Fibroblast of skin of left quadriceps (primary cell): Measurements from ENCODE around the gene C17orf100.
"Not testable (repeated sequence)": the region's sequence is repeated elsewhere in the genome, so short reads cannot be mapped to it uniquely, and the experiment has no call there.

ENCODE experiments used
- DNase-seq, 2 experiments: peaks; one replicate each; pipeline ENCODE4 v3.0.0-alpha.2; 2013; ENCODE audit warnings: low read depth in 2 of 2

C17orf100 gene

DNA sequence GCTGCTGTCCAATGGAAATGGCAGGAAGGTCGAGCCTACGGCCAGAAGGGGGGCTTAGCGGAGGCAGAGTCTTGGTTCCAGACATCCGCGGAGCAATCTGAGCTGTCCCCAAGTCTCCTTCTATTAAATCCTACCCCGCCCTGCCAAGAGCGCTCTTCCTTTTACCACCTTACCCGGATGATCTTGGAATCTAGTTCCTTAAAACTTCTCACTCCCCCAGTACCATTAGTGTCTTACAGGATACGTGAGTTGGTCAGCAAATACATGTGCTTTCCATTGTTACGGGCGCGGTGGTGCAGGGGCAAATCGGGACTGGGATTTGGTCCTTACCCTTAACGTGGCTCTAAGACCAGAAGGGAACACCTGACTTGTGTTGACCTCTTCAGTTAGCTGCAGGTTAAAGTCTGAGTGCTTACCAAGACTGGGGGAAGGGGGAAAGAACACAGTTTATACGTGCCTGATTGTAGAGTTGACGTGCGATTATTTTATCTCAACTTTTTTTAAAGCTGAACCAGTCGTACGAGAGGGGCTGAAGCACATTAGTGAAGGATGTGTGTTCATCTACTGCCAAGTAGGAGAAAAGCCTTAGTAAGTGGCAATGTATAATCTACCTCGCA lies 10.2 kb upstream of the C17orf100 start:
- DNase-seq = no peak

DNA sequence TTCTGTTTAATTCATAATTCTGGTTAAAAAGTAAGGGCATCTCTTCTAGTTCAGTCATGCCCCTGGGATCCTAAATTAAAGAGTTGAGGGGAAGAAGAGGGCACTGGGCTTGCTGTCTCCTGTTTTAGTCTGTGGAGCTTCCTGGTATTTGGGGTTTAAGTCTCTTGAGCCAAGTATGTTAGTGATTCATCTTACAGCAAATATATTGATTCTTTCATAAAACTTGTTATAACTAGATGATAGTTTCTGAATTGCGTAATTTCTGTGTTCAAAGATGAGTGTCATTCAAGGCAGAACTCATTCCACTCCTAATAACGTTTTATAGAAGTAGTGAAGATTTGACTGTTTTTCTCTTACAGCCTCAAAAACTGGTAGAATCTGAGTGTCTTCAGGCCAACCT lies 9.0 kb upstream of the C17orf100 start:
- no peak for DNase-seq

DNA sequence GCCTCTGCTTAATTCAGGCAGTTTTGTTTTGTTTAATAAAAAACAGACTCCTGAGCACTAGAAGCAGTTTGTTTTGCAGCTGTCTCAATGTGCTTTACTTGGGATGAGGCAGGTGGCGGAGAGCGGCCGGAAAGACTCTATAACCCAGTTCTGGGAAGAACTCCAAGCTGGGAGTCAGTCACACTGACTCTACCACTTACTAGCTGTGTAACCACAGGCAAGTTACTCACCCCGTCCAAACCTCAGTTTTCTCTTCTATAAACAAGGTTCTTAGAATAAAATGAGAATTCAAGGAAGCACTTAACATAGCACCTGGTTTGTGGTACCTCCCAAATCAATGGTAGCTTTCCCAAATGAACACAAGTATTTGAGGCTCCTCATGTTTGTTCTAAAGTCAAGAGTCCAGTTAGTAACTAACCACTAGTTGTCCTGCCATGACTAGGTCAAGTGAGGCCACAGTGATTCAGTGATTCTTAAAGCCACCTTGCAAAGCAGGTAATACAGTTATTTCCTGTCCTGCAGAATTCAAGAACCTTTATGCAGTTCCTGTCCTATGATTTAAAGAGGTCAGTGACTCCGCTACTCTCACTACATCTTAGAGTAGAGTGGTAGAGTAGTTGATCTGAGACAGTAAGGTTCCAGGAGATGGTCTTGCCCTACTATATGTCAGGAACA lies 8.0 kb upstream of the C17orf100 start:
- peak; percentile 52 to 54 for DNase-seq

DNA sequence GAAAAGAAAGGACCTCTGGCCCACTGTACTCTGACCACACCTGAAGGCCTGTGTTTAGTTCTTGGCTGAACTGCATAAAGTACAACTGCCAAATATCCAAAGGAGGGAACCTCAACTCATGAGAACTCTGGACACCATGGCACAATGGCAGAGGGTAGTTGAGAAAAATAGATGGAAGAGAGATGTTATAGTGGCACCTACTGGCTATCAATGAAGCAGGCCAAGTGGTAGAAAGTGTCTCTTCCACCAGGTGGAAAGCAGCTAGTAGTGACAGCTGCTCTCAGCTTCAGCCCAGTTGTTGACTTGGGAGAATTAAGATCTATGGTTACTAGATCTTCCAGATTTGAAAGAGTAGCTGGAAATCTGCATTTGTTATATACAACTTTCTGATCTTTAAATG lies 3.4 kb upstream of the C17orf100 start:
- DNase-seq = no peak

DNA sequence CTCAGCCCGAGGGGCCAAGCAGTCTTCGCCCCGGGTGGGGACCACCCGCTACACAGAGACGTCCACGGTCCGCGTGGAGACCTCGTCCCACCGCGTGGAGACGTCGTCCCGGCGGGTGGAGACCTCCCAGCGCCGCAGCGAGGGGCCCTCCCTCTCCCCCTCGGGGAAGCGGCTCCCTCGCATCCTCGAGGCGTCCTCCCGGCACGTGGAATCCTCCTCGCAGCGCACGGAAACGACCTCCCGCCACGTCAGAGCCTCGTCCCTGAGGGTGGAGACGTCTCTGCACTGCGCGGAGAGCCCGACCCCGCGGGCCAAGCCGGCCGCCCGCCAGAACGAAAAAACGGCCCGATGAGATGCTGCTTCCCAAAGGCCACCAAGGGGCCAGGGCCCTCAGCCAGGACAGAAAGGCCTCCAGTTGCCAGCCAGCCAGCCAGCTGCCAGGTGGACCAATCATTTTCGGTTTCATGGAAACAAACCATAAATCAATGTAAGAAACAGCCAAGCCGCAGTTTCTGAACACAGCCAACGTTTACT lies 424 bp downstream of the C17orf100 start:
- no peak for DNase-seq

DNA sequence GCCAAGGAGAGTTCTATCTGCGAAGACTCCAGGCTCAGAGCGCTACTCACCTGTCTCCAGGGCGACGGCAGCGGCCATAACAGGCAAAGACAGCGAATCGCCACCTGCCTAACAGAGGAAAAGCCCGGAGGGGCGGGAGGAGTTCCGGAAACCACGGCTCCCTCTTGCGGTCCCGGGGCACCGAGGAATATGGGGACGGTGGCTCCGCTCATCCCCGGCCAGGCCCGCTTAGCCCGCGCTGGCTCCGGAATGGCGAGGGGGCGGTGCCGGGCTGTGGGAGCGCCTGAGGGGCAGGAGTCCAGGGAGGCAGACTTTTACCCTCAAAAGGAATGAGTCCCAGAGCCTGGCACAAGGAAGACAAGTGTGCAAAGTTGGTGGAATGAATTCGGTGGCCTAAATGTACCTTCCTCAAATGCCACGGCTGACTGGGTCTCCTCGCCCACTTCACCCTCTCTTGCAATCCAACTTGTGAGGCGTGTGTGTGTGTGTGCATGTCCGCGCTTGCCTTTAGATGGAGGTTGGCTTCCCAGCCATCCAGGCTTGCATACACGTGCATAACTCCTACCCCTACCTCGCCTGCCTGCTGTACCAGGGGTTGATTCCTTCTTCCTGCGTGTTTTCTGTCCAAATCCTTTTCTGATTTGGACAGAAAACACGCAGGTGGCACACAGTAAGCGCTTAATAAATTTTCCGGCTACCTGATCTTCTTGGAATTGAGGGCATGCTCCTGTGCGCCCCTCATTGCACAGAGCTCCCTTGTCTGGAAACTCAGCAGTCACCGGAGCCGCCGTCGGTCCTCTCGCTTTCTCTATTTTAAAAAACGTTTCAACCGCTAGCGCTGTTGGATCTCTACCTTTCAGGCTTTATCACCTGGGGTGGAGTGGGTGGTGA lies 3.5 kb downstream of the C17orf100 start:
- no peak for DNase-seq

DNA sequence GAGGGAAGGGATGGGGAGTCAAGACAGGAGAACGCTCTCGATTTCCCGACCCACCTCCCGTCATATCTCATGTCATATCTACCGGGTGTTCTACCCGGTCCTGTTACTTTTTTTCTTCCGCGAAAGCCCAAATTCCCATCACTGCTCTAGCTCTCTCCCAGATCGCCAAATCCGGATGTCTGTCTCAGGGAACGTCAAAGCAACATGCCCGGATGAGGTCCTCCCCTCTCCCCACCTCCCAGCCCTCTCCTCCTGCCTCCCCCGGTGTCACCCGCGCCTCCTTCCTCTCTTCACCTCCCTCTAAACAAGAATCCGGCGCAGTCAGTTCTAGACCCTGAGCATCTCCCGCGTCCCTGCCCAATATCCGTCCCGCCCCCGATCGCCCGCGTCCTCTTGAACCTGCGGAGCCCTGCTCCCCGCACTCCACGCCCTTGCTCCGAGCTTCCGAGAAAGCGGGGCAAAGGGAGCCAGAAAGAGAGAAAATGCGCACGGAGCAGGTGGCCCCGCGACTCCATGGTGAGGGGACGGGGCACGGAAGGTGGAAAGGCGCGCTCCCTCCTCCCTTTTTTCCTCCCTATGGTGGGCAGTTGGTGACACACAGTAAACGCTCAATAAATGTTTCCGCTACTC lies 4.3 kb downstream of the C17orf100 start:
- not testable (repeated sequence) for DNase-seq

DNA sequence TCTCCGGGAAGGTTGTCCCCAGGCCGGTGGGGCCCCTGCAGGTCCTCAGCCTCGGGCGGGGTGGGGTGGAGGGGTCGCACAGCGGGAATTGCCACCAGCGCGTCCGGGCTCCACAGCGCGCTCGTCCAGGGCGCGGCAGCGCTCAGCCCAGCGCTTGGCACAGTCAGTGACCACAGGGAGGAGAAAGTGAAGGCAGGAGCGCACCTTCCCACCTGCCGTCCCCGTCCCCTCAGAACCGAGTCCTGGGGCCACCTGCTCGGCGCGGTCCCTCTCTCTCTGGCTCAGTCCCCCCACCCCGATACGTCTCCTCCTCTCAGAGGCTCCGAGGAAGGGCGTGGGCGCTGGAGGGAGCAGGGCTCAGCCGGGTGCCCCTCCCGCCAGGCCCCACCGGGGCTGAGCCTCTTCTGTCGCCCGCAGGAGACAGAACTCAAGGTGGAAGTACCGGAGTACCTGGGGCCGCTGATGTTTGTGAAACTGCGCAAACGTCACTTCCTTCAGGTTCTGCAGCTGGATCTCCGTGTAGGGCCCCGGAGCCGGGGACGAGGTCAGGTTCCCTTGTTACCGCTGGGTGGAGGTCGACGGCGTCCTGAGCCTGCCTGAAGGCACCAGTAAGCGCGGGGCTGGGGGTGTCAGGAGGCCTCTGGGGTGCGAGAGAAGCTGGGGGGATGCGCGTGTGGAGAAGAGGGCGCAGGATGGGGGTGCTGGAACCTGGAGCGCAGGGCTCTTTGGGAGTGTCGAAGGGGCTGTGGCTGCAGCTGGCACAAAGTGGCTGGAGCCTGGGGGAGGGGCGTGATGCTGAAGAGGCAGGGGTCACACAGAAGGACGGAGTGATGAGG lies 5.5 kb downstream of the C17orf100 start:
- DNase-seq = not testable (repeated sequence)

DNA sequence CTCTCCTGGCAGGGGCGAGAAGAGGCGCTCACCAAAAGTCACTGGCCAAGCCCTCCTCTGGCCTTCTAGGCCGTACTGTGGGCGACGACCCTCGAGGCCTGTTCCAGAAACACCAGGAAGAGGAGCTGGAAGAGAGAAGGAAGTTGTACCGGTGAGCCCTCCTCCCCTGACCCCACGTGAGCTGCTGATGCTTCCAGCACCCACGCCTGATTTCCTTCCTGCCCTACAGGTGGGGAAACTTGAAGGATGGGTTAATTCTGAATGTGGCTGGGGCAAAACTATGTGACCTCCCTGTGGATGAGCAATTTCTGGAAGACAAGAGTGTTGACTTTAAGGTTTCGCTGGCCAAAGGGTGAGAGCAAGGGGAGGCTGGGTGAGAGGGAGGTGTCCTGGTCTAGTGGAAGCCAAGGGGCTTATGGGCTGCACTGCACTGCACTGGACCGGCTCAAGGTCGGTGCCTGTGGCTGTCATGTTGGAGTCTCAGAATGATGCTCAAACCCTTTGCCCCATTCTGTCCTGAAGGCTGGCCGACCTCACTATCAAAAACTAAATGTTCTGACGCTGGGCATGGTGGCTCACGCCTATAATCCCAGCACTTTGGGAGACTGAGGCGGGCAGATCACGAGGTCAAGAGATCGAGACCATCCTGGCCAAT lies 6.2 kb downstream of the C17orf100 start:
- no peak for DNase-seq

DNA sequence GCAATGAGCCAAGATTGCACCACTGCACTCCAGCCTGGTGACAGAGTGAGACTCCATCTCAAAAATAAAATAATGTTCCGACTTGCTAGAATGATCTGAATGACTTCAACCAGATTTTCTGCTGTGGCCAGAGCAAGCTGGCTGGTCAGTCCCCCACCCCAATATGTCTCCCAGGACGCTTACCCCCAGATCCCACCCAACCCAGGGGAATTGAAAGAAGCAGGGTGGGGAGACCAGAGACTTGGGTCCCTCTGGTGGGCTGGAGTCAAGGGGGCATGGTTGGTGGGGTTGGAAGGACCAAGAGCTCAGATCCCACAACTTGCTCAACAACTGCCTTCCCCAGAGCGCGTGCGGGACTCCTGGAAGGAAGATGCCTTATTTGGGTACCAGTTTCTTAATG lies 6.8 kb downstream of the C17orf100 start:
- not testable (repeated sequence) for DNase-seq

DNA sequence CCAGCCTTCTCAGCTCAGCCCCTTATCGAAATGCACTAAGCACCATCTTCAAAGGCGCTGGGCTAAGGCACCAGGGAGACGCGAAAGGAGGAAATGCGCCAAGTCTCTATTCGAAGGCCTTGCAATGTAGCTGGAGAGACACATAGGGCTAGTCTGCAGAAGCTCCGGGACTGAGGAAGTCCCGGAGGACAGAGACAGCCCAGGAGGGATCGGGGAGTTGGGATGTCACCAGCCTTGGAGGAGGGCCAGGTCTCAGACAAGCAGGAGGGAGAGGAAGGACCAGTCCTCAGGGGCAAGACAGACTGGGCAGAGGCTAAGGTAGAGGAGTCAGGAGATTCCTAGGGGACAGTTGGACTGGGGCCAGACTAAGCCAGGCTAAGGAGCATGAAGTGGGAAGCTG lies 8.5 kb downstream of the C17orf100 start:
- DNase-seq = no peak

DNA sequence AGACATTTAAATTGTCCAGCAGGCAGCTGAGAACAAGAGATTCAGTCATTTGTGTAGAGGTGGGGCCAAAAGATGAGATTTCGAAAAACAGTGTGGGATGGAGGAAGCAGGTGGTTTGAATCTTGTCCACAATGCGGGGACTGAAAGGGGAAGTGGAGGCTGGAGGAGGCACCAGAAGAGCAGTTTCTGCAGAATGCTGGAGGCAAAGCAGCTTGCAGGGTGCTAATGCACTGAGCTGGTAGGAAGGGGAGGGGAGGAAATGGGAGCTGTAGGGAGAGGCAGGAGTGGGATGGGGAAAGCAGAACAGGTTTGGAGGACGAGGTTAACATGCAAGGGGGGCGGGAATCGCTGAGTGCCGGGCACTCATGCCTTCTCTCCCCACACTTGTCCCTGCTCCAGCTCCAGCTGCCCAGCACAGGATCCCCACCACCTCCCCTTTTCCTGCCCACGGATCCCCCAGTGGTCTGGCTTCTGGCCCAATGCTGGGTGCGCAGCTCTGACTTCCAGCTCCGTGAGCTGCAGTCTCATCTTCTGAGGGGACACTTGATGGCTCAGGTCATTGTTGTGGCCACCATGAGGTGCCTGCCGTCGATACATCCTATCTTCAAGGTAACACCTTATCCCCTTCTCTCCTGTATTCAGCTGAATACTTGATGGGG lies 9.4 kb downstream of the C17orf100 start:
- DNase-seq = no peak

DNA sequence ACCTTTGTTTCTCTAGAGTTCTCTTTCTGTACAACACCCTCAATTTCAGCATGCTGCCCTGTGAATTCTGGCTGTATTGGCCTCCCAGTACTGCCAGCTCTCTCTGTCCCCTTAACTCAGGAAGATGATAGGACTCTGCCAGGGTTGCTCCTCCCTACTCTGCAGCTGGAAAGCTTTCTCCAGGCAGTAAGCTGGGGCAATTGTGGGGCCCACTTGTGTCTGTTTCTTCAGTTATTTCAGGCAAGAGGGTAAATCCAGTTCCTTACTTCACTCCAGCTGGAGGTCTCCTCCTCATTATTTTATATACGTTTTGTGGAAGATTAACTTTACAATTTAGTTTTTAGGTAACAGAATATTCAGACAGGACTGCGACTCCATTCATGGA lies 9.9 kb downstream of the C17orf100 start:
- DNase-seq = no peak

DNA sequence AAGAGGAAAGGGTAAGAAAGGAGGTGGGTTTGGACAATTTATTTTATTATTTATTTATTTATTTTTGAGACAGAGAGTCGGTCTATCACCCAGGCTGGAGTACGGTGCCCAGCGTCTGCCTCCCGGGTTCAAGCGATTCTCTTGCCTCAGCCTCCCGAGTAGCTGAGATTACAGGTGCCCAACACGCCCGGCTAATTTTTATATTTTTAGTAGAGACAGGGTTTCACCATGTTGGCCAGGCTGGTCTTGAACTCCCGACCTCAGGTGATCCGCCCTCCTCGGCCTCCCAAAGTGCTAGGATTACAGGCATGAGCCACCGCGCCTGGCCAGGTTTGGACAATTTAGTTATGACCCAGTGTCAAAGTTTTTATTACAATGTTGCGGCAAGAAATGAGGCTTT lies 11.6 kb downstream of the C17orf100 start:
- DNase-seq = not testable (repeated sequence)

DNA sequence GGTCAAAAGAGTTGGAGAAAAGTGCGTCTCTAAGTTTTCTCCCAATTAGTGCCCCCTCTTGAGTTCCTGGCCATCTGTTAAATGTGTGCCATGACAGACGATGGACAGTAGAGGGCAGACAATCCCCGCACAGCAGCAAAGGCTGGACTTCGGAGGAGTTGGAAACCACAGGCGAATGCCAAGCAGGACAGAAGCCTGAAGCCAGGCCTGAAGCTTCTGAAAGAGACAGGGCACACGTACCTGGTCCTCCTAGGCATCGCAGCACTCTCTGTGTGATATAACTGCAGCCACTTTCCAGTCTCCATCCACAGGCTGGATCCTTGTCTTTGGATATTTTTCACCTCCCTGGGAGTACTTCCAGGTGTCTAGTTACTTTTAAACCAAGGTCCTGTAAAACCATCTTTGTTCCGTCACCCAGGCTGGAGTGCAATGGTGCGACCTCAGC lies 14.5 kb downstream of the C17orf100 start:
- DNase-seq = peak; percentile 52 to 63

DNA sequence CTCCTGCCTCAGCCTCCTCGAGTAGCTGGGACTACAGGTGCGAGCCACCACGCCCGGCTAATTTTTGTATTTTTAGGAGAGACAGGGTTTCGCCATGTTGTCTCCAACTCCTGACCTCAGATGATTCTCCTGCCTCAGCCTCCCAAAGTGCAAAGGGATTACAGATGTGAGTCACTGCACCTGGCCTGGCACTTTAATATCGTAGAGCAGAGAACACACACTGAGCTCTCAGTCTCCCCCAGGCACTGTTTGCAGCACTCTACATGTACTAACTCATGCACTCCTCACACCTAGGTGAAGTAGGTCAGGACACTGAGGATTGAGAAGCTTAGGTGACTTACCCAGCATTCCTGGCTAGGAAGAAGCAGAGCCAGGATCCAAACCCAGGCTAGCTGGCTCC lies 15.0 kb downstream of the C17orf100 start:
- DNase-seq = no peak

DNA sequence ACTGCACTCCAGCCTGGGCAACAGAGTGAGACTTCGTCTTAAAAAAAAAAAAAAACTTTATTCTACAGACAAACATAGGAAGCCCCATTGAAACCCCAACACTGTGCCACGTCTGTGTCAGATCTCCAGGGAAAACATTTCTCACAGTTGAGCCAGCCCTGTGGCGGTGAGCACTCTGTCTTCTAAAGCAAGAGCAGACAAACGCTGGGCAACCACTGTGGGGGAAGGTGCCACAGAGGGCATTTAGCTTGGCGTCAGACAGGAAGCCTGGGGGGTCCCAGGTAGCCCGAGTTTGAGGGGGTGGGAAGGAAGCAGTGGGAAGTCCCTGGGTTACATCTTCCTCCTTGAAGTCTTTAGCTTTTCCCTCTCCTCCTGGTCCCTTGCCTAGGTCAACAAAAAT lies 16.0 kb downstream of the C17orf100 start:
- no peak for DNase-seq

DNA sequence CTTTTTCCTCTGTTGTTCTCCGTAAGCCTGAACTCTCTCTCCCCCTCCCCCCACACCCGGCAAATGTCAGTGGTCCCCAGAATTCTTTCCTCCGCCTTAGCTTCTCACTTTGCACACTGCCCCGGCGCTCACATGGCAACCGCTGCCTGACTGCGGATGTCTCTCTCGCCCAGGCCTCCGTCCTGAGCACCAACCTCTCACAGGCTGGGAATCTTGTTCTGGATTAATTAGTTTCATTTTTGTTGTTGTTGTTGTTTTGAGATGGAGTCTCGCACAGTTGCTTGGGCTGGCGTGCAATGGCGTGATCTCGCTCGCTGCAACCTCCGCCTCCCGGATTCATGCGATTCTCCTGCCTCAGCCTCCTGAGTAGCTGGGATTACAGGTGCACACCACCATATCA lies 16.7 kb downstream of the C17orf100 start:
- DNase-seq = no peak

DNA sequence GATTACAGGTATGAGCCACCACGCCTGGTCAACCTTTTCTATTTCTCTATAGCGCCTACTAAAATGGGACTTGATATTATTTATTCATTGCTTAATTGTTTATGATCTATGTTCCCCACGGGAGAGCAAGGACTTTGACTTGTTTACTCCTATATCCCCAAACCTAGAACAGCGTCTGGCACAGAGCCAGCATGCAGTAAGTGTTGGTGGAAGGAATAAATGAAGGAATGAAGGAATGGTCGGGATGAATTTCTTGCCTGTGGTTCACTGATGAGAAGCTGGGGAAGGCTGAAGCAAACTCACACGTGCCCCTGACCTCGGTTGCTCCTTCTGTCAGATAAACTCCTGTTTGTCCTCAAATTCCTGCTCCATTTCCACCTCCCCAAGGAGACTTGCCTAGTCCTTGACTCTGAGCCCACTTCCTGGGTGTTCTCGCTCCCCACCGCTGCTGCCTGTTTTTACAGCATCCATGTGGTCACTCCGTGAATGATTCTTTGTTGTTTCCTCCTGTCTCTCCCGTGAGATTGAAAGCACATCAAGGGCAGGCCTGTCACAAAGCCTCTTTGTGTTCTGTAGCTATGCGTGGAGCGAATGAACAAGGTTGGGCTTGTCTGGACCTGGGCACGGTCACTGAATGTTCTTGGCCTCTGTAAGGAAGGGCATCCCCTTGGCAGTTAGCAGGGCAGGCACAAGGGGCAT lies 17.3 kb downstream of the C17orf100 start:
- DNase-seq = no peak
